Choroid plexus epithelial cell (primary cell): ENCODE data around the gene SPP2.

ENCODE experiments used
- DNase-seq: peaks from one replicate; pipeline ENCODE4 v3.0.0-alpha.2; 2010; ENCODE audit warnings: low read depth
- H3K4me3 ChIP-seq: 2 replicates; pipeline ENCODE4 v1.5.1; 2011; ENCODE audit warnings: low read depth, mild to moderate bottlenecking, control low read depth, low read length, moderate library complexity
- CTCF ChIP-seq: conservative IDR thresholded peaks from 2 replicates; pipeline ENCODE4 v1.5.1; 2011; ENCODE audit warnings: low read depth, mild to moderate bottlenecking, control low read depth, inconsistent platforms, low read length, moderate library complexity

The SPP2 gene

GRCh38 chr2:234051374-234052070, 1.0 kb downstream of the SPP2 start:
- DNase-seq = no peak
- no peak for TF ChIP-seq CTCF
- H3K4me3 ChIP-seq = no peak overlapping the region

- DNase-seq = no peak
- no peak overlapping the region for H3K4me3 ChIP-seq
- no peak for TF ChIP-seq CTCF
Observed at GRCh38 chr2:234058881-234059280, 8.4 kb downstream of the SPP2 start.

GRCh38 chr2:234060236-234060635, 9.7 kb downstream of the SPP2 start:
- H3K4me3 ChIP-seq = no peak overlapping the region
- TF ChIP-seq CTCF = no peak

GRCh38 chr2:234061624-234062257, 11.2 kb downstream of the SPP2 start:
- no peak for DNase-seq
- TF ChIP-seq CTCF = no peak
- H3K4me3 ChIP-seq = no peak overlapping the region

More at GRCh38 chr2:234060236-234060635, 9.7 kb downstream of the SPP2 start:
- DNase-seq = no peak

GRCh38 chr2:234066587-234066986, 16.1 kb downstream of the SPP2 start:
- H3K4me3 ChIP-seq = no peak overlapping the region
- DNase-seq = no peak
- no peak for TF ChIP-seq CTCF

- TF ChIP-seq CTCF = no peak
- H3K4me3 ChIP-seq = no peak overlapping the region
- no peak for DNase-seq
Observed at GRCh38 chr2:234071664-234072063, 21.2 kb downstream of the SPP2 start.

GRCh38 chr2:234072454-234072853, 22.0 kb downstream of the SPP2 start:
- no peak for DNase-seq
- H3K4me3 ChIP-seq = no peak overlapping the region
- TF ChIP-seq CTCF = no peak
